NCI-H526 (cell line): Measurements from ENCODE around the gene COQ8A.

Experiments used
- DNase-seq, 2 experiments: peaks; one replicate each; lab custom pipeline; 2025; lab: John Stamatoyannopoulos, UW

Gene COQ8A

DNA sequence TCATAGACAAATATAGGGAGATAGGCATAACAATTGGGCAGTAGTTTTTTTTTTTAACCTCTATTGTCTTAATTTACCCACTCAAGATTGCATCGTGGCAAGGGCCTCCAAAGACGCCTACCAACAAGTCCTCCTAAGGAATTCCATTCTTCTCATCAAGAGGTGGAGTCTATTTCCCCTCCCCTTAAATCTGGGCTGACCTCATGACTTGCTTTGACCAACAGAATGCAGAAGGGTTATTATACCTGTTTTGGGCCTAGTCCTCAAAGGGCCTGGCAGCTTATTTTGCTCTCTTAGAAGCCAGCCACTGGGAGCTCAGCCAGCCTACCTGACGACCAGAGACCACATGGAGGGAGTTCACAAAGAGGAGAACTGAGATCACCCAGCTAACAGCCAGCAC, 92.3 kb downstream of the COQ8A start:
- no peak for DNase-seq

- DNase-seq: no peak
Observed at GRCh38 chr1:227033880-227034279, 93.8 kb downstream of the COQ8A start.

GRCh38 chr1:227035316-227035715, 95.2 kb downstream of the COQ8A start:
- no peak for DNase-seq

GRCh38 chr1:227037121-227037520, 97.0 kb downstream of the COQ8A start:
- DNase-seq: no peak
